ENCODE data around the gene TBC1D22B. TPM values are rescaled to one million over a fixed set of nuclear protein-coding genes. Genes with fewer than 3 reads are reported as not detected.

Gene TBC1D22B
- polyA plus RNA-seq, 3 donors = 3.9 to 5.0 (median 4.9) TPM

DNA sequence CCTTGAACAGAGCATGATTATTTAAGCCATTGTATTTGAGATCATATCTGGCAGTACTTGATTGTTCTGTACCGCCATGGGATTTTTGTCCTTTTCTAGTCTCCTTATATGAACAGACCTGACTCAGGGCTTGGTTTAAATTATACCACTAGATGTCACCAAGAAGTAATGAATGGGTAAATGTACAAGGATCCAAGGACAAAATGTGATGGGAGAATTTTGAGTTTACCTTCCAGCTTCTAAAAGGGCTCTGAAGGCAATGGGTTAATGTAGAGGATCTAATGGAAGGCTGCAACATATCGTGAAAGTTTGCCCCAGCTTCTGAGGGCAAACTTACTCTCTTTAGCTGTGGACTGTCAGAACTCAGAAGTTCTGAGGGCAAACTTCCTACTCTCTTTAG is 108.2 kb downstream of the TBC1D22B start:
- Histone ChIP-seq H3K4me1 (ENCODE audit: control insufficient read depth in 1 of 2, insufficient read depth in 2 of 2, low read length in 2 of 2) (peaks cover 12 to 14% of the 10 kb centered on the region in 2 donors), H3K36me3 (replicated peaks in 1 of 2; ENCODE audit: control insufficient read depth in 1 of 2, insufficient read depth in 2 of 2, low read length in 2 of 2) (peaks cover 21 to 68% of the 10 kb centered on the region in 2 donors), H4K20me1 (ENCODE audit: insufficient read depth, low read length) (no peaks in the 10 kb centered on the region), H2AFZ (ENCODE audit: insufficient read depth, low read depth, low read length, poor library complexity, severe bottlenecking) (no peak overlapping the region), H3K27ac (ENCODE audit: low read depth in 1 of 2, low read length in 2 of 2) (no peak overlapping the region), H3K4me2 (replicated peaks; ENCODE audit: extremely low read depth, low read length, poor library complexity, severe bottlenecking) (no peak overlapping the region), H3K79me2 (ENCODE audit: insufficient read depth, low read length) (no peaks in the 10 kb centered on the region), H3K9ac (ENCODE audit: insufficient read depth, low read length, poor library complexity, severe bottlenecking) (no peak overlapping the region), H3K9me3 (replicated peaks in 1 of 2; ENCODE audit: control insufficient read depth in 1 of 2, insufficient read depth in 1 of 2, low read length in 2 of 2) (no peaks in the 10 kb centered on the region), H3K4me3 (replicated peaks in 1 of 3; ENCODE audit: low read depth in 2 of 3, low read length in 3 of 3) (no peak overlapping the region), H3K27me3 (ENCODE audit: control insufficient read depth in 2 of 2, insufficient read depth in 2 of 2, low read length in 2 of 2) (no peaks in the 10 kb centered on the region)
- no peak for DNase-seq
- Mint-ChIP-seq H3K9me3 (no peaks in the 10 kb centered on the region), H3K27me3 (ENCODE audit: low read depth in 3 of 3) (no peaks in the 10 kb centered on the region), H3K36me3 (peaks cover 46 to 59% of the 10 kb centered on the region in 2 donors), H3K4me3 (no peak overlapping the region), H3K4me1 (peaks cover 17% of the 10 kb centered on the region), H3K27ac (no peak overlapping the region)
- intact Hi-C loops (cut with micrococcal nuclease) = no loop called here
- no CpG with 5 or more reads among the region's 2 CpGs for WGBS (ENCODE audit: insufficient coverage)
- TF ChIP-seq CTCF (IDR thresholded peaks at IDR 0.05) = no peak

GRCh38 chr6:37366910-37367309 is 109.3 kb downstream of the TBC1D22B start:
- Histone ChIP-seq H3K9me3 (replicated peaks in 1 of 2; ENCODE audit: control insufficient read depth in 1 of 2, insufficient read depth in 1 of 2, low read length in 2 of 2) (no peaks in the 10 kb centered on the region), H3K4me1 (ENCODE audit: control insufficient read depth in 1 of 2, insufficient read depth in 2 of 2, low read length in 2 of 2) (peaks cover 12 to 14% of the 10 kb centered on the region in 2 donors), H3K27ac (ENCODE audit: low read depth in 1 of 2, low read length in 2 of 2) (no peak overlapping the region), H3K27me3 (ENCODE audit: control insufficient read depth in 2 of 2, insufficient read depth in 2 of 2, low read length in 2 of 2) (no peaks in the 10 kb centered on the region), H3K9ac (ENCODE audit: insufficient read depth, low read length, poor library complexity, severe bottlenecking) (no peak overlapping the region), H3K4me3 (replicated peaks in 1 of 3; ENCODE audit: low read depth in 2 of 3, low read length in 3 of 3) (no peak overlapping the region), H3K79me2 (ENCODE audit: insufficient read depth, low read length) (no peaks in the 10 kb centered on the region), H4K20me1 (ENCODE audit: insufficient read depth, low read length) (no peaks in the 10 kb centered on the region), H3K36me3 (replicated peaks in 1 of 2; ENCODE audit: control insufficient read depth in 1 of 2, insufficient read depth in 2 of 2, low read length in 2 of 2) (peaks cover 26 to 68% of the 10 kb centered on the region in 2 donors), H2AFZ (ENCODE audit: insufficient read depth, low read depth, low read length, poor library complexity, severe bottlenecking) (no peak overlapping the region), H3K4me2 (replicated peaks; ENCODE audit: extremely low read depth, low read length, poor library complexity, severe bottlenecking) (no peak overlapping the region)
- H3K4me1 Mint-ChIP-seq = peaks cover 17% of the 10 kb centered on the region
- no CpG with 5 or more reads among the region's 3 CpGs for WGBS (ENCODE audit: insufficient coverage)
- H3K27me3 Mint-ChIP-seq (ENCODE audit: low read depth in 3 of 3) = no peaks in the 10 kb centered on the region
- H3K4me3 Mint-ChIP-seq = no peak overlapping the region
- no peaks in the 10 kb centered on the region for H3K9me3 Mint-ChIP-seq
- DNase-seq = no peak
- intact Hi-C loops (cut with micrococcal nuclease) = no loop called here
- H3K27ac Mint-ChIP-seq = no peak overlapping the region
- peaks cover 45 to 61% of the 10 kb centered on the region in 2 donors for H3K36me3 Mint-ChIP-seq
- no peak for TF ChIP-seq CTCF (IDR thresholded peaks at IDR 0.05)
